Non-pigmented ciliary epithelial cell (primary cell): ENCODE data around the gene IGSF9.

Experiments used
- DNase-seq: peaks from one replicate; pipeline ENCODE4 v3.0.0-alpha.2; 2010; ENCODE audit warnings: low read depth

IGSF9 gene

DNA sequence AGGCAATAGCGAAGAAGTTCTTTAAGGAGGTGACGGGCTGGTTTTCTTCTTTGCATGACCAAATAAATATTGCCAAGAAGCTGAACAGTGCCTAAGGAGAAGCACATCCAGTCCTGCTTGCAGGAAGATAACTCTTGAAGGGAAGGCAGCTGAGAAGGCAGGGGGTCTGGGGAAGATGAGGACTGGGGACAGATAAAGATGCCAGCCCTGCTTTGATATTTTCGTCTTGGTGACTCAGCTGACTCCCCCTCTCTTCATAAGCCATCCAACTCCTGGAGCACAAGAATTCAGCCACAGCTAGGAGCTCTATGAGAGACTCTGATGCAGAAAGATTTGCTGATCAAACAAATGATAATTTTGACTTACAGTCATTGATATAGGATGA, 48.9 kb downstream of the IGSF9 start:
- no peak for DNase-seq

DNA sequence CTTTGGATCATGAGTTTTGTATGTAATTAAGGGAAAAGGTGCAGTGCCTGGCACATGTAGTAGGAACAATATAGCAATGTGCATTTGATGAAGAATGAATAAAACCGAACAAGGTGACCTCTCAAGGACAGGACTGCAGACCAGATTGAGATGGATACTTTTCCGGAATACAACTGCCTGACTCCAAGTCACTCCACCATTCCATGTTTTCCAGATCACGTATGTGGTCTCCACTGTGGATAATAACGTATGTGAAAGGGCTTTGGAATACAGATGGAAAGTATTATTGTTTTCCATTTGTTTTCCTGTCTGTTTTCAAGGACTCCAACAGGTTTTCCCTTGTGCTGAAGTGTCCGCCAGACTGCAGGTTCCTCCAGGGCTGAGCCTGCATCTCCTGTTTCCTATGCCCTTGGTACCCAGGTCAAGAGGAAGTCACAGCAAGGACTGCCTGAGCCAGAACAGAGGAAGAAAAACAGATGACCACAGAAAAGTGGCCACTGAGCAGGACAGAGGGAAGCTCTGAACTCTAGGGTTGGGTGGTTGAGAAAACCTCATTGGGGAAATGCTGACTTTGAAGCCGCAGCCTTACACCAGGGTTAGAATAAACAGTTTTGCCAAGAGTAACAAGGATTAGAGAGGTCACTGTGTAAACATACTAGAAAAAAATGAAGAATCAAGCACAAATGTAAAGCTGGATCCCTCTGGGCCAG, 49.4 kb downstream of the IGSF9 start:
- DNase-seq = no peak

DNA sequence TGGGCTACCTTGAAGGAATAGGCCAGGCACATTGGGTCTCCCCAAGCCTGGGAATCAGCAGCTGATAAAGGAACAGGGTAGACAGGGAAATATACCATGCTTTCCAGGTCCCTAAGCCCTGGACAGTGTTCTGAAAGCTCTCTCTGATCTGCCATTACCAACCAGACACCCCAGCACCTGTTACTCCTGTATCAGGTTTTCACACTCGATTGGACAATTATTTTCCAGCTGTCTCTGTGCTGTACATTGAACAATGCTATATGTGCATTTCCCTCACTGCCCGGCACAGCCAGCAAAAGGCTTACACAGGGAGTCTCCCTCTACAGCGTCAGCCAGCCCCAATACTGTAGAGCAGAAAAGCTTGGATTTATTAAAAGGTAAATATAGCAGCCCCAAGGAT, 50.1 kb downstream of the IGSF9 start:
- DNase-seq = no peak

DNA sequence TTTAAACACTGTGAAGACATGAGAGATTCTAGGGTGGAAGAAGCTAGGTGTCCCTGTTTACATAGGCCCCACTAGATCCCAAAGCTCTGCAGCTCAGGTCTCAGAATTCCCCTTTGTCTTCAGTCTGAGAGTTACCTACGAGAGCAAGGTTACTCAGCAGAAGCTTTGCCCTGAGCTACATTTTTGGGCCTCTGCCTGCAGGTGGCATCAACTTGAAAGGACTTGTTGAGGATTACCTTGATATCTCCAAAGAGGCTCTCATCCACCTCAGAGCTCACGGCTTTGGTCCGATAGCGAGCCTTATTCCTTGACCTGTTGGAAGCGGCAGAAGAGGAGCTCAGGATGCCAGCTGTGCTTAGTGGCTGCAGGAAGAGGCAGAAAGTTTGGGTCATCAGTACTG, 52.5 kb downstream of the IGSF9 start:
- no peak for DNase-seq

DNA sequence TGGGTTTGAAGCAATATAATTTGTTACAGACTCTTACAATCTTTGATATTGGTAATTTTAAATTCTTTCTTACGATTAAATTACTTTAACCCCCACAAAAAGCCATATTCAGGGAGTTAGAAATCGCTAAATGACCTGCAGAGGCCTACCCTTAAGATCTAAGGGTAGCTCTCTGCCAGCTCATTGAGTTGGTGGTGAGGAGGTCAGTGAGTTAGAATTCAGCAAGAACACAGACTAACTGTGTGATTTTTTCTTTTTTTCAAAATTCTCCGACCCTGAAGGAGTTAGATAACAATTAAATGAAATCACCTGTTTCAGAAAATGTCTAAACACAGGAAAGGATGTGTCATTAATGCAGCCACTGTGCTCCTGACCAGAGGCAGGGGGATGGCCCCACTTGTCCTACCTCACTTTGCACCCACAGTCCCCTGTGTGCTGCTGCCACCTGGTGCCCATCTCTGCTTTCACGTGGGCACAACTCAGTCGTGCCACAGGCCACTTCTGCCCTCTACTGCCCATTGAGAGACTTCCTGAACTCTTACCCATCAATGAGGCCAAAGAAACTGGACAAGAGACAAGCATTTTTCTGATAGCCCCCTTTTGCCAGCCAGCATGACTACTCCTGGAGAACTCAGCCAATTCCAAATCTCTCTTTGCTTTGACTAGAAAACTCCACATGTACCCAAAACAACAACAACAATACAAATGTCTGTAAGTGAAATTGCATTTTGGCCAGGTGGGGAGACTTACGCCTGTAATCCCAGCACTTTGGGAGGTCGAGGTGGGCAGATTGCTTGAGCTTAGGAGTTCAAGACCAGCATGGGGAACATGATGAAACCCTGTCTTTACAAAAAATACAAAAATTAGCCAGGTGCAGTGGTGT, 53.9 kb downstream of the IGSF9 start:
- DNase-seq = peak; percentile 77

DNA sequence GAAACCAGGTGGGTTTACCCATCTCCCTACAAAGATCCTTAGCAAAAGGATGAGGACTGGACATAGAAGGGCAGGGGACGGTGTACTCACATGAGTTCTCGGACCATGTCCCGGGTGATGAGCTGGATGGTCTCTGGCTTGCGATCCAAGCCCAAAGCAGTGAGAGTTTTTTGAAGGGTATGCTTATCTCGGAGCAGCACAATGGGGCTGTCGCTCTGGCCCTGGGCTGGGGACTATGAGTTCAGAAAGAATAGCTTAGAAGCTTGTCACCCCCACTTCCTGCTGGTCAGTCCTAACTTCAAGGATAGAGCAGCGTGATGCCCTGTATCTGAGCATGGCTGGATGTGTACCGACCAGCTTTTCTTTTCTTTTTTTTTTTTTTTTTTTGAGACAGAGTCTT, 55.0 kb downstream of the IGSF9 start:
- no peak for DNase-seq

DNA sequence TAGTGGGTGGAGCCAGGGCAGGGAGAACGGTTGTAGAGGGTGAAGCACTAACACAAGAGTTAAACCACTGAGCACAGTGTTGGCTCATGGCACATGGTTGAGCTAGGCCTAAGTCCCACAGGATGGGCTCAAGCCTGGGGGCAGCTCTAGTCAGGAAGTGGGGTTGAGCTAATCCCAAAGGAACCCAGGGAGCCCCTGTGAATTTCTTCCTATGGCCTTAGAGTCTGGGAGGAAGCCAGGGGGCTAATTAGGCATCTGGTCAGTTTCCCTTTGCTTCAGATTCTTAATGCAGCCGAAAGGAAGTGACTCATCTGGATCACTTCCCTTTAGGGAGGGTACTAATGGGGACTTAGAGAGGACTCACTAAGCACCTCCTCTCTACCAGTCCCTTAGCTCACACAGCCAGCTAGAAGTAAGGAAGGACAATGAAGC, 55.6 kb downstream of the IGSF9 start:
- DNase-seq = peak; percentile 72

DNA sequence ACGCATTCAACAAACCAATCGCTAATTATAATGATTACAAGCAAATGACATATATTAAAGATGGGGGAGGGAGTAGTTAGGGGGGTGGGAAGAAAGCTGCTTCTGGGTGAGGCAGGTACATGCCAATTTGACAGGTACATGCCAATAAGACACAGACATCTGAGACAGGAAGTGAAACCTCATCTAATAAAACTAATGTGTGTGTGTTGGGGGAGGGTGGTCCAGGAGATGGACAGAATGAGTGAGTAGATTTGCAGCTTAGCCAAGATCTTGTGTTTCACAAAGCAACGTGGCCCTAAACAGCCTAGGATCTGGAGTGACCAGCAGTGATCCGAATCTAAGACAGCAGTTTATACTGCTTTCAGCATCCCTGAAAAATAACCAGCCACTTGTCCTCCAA, 56.2 kb downstream of the IGSF9 start:
- no peak for DNase-seq

DNA sequence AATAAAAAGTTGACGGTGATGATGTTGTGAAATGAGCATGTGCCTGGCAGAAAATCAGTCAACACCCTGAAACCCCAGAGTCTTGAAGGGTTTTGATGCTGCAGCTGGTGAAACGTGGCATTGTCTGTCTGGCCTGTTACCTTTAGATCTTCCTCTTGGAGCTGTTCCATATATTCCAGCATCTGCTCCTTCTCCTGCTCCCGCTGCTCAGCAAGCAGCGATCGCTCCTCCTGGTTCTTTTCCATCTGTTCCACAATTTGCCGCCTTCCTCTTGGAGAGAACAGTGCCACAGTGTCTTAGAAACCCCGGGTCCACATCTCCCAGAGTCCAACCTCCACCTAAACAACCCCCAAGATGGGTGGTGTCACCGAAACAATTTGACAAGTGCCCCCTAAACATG, 61.1 kb downstream of the IGSF9 start:
- DNase-seq = no peak

DNA sequence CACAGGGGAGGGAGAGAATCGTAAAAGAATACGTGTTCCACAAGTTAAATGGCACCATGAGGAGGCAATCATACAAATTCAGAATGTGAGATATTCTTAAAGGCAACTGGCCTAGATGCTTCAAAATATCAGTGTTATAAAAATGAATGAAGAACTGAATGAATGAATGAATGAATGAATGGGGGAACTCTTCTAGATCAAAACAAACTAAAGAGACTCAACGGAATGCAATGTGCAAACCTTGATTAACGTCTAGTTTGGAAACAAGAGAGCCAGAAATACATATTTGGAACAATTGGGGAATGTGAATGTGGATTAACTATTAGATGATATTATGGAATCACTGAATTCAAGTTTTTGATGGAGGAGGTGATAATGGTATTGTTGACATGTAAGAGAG, 62.3 kb downstream of the IGSF9 start:
- DNase-seq = no peak

DNA sequence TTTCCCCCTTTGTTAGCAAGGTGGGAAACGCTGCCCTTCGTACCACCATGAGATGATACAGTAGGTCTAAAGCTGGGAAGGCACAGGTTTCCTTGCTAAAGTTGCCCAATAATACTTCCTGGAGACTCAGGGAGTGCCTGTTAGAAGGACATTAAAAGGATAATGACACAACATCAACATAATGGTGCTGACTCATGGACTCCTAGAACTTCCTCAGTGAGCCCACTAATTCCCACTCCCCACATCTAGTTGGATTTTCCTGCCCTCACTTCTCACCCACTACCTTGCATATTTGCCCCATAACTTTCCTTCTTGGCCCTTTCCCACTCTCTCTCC, 62.9 kb downstream of the IGSF9 start:
- DNase-seq = no peak

DNA sequence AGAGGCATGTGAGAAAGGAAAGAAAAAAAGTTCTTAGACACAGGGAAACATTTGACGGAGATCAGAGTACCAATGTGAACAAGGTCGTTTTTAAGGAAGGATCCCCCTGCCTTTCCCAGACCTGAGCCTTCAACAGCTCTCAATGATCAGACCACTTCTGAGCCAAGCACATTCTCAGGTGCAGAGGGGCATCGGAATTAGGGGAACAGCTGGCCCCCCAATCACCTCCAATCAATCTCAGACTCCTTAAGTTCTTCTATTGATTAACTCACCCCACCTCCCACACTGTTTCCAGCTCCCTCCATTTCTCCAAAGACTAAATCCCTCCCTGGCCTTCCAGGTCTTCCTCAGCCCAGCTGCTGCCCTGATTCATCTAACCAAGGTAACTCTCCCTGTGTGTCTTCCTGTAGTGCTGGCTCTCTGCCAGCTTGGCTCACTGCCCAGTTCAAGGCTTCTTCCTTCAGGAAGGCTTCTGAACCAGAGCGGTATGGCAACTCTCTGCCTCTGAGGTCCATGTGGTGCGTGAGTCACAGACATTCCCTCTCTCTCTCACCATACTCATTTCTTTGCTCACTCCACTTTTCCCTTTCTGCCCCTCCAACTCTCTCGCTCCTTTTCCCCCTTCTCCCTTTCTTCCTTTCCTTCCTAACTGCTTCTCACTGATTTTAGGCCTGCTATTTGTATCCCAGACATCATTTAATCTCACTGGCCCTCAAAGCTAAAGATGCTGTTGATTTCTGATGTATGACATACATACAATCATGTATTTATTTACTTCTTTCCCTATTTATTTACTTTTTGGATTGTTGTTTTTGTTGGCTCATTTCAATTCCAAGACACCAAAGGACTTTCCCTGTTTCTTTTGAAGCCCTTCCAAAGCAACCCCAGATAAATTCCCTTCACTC, 63.5 kb downstream of the IGSF9 start:
- DNase-seq = peak; percentile 96

DNA sequence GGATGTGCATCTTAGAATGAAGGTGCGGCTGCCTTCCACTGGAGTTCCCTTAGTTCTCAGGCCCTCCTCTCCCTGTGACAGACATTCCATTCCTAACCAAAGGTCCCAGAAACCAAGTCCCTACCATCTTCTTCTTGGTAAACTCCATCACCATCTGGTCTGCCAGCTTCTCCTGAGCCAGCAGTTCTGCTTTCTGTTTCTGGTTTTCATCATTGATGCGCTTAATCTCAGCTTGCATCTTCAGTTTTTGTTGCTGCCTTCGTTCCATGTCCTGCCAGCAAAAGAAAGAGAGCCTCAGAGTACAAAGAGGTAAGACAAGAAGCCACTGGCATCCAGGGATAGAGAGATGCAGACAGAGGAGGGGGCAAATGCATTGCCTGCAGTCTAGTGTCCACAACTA, 65.0 kb downstream of the IGSF9 start:
- DNase-seq = no peak

DNA sequence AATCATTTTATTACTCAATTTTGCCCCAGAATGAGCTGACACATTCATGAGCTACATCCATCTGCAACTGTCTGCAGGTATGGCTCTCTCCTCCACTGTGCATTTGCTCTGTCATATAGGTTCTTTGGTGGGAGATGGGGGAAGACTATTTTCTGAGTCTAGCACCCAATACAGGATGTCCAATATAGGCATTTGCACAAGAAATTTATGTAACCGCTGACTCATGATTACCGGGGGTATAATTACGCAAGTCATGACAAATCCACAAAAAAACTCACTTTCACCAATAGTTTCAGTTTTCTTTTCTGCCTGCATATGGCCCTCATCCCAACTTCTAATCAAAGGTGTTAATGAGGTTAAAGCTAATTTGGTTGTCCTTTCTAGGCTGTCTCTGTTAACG, 65.4 kb downstream of the IGSF9 start:
- DNase-seq = peak; percentile 37

DNA sequence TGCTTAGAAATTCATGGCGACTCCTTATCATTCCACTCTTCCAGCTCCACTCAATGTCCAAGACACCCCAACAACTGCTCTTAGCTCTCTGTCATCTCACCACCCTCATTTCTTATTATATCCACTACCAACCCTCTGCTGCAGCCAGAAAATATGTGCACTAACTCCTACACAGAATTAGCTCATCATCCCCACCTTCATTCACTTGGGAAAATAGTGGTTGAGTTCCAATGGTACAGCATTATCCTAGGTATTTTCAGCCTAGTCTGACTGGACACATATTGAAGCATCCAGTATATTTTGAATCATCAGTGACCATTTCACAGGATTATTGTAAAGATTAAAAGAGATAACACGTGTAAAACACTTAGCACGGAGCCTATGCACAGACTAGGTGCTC, 66.3 kb downstream of the IGSF9 start:
- no peak for DNase-seq

DNA sequence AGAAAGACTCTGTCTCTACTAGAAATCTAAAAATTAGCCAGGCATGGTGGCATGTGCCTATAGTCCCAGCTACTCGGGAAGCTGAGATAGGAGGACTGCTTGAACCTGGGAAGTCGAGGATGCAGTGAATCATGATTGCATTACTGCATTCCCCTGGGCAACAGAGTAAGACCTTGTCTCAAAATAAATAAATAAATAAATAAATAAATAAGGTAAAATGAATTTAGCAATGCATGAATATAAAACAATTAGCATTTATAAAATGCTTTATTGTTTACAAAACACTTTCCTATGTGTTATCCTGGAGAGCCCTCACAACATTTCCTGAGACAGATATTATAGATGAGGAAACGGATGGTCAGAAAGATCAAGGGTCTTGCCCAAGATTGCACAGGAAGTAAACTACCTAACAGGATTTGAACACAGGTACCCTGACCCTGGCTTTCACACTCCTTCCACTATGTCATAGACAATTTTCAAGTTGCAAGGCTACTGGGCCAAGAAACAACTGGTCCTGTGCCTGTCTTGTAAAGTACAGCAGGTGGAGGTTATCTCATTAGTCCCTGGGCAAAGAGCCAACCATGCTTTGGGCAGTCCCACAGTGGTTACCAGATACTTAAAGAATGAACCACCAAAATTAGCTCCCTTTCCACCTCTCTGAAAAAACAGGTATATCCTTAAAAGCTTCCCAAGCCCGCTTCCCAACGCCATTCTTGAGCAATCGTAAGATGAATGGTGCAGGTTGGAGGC, 67.5 kb downstream of the IGSF9 start:
- no peak for DNase-seq
